ENCODE results near the gene BTBD18. TPM values are rescaled to one million over a fixed set of nuclear protein-coding genes. Genes with fewer than 3 reads are reported as not detected.
"Not testable (repeated sequence)": the region's sequence is repeated elsewhere in the genome, so short reads cannot be mapped to it uniquely, and the experiment has no call there.

Gene BTBD18
- total RNA-seq, 1 donor from 2014 or later, result not detected

DNA sequence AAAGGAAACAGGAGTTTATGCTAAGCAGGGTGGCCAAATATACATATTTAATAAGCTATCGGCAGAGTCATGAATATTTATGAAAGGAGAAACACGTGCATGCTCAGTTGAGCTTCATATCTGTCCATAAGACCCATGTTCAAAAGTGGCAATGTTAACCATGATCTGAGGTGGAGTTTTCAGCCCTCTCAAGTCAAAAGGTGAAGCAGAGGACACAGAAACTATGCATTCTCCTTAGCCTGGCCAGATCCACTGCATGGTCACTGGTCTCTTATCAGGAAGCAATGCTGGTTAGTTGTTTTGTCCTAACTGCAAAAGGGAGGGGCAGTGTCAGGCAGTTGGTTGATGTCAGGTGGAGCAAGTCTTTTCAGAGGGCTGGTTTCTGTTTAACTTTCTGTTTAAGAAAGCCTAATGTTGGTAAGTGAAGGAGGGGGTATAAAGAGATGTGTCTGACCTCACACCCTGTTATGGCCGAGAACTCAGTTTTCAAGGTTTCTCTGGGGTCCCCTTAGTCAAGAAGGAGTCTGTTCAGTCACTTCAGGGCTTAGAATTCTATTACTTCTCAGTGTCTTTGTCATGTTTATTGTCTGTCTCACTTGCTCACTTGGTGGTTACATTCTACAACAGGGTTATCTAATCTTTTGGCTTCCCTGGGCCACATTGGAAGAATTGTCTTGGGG lies 15.9 kb downstream of the BTBD18 start:
- no peak for ATAC-seq

GRCh38 chr11:57732661-57733060 lies 19.0 kb downstream of the BTBD18 start:
- DNase-seq (ENCODE audit: low spot score) (no peak), ATAC-seq (no peak)

More for the DNA sequence above, 15.9 kb downstream of the BTBD18 start:
- DNase-seq (ENCODE audit: low spot score), result no peak

DNA sequence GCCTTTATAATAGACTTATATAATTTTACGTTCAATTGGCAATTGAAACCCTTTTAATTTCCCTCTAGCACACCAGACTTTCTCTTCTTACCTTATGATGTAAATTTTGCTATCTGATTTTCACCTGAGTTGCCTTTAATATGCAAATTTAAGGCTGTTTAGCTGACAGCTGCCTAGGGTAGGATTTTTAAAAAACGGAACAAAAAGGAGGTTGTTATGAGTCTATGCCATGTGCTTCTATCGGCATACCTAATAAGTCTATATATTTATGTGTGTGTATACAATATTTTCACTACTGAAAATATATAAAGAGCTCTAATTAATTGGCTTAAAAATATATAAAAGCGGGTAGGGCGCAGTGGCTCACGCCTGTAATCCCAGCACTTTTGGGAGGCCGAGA lies 22.1 kb downstream of the BTBD18 start:
- no peak for ATAC-seq
- no peak for DNase-seq (ENCODE audit: low spot score)

GRCh38 chr11:57728829-57729228 lies 22.8 kb downstream of the BTBD18 start:
- no peak for ATAC-seq
- no peak for DNase-seq (ENCODE audit: low spot score)

DNA sequence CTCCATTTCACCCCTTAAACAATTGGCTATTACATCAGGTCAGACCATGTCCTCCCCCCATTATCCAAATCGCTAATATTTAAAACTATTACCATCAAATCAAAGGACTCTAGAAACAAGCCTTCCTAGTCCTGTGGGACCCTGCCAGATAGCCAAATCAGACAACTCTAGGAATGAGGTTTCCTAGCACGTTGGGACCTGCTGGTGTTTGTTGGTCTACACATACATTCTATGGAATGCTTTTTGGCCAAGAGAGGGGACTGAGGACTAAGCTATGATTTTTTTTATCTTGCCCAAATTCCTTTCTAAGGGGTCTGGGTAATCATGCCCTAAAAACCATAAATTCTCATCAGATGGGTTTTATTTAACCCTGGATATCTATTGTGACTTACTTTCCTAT lies 24.4 kb downstream of the BTBD18 start:
- no peak for DNase-seq (ENCODE audit: low spot score)
- no peak for ATAC-seq

- not testable (repeated sequence) for DNase-seq (ENCODE audit: low spot score); ATAC-seq
These were observed 34.9 kb downstream of the BTBD18 start for GRCh38 chr11:57716726-57717125.

DNA sequence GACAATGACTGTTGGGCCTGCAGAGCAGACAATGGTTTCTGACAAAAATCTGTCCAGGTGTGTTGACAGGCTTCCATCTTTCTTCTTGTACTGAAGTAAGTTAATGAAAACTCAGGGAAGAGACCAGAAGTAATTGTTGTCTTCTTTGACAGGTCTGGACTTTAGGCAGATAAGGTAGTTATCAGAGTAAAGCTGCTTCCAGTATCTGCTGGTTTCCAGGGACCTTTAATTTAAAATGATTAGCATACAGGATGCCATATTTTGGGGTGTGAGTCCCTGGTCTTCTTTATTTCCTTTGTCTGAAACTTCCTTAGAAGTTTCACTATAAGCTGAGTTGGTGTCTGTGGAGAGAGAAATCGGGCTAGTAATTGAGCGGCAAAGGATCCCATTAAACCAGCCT lies 37.8 kb downstream of the BTBD18 start:
- no peak for ATAC-seq
- no peak for DNase-seq (ENCODE audit: low spot score)

- ATAC-seq (peak; percentile 91), DNase-seq (ENCODE audit: low spot score) (peak; percentile 93)
These were observed 39.1 kb downstream of the BTBD18 start, which contains the start of gene TMX2 for GRCh38 chr11:57712256-57713150. TSS of gene TMX2 (plus strand) at chr11:57712593. CDS start at chr11:57712619, 26 bp downstream.

DNA sequence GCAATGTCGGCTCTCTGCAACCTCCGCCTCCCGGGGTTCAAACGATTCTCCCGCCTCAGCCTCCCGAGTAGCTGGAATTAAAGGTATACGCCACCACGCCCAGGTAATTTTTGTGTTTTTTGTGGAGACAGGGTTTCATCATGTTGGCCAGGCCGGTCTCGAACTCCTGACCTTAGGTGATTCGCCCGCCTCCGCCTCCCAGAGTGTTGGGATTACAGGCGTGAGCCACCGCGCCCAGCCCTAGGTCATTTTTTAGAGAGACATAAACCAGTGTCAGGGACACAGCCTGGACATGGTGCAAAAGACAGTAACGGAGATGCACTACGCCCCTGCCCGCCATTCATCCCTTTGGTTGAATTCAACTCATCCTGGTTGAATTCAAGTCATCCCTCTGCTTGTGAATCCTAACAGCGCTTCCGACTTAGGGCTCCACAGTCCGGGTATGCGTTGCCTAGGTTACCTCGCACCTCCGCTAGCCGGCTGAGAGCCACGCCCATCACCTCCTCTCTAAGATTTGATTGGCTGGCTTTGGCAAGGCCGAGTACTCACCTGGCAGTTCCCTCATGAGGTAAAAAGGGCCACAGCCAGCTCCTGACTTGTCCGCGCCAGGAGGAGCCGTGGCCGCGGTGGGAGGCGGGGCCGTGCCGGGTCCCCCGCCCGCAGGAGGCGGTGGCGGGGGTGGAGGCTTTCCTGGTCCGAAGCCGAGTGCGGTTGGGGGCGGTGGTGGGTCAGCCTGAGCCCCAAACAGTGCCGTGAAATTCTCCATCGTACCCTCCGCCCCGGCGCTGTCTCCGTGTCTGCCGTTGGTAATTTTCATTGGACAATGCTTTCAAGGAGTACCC lies 40.0 kb downstream of the BTBD18 start, which contains the start of gene MED19:
TSS of gene MED19 (minus strand) at position 802 of the 842 bp plus-strand sequence. CDS start at position 766, 36 bp downstream.
- peak; percentile 80 for ATAC-seq
- peak; percentile 89 for DNase-seq (ENCODE audit: low spot score)

DNA sequence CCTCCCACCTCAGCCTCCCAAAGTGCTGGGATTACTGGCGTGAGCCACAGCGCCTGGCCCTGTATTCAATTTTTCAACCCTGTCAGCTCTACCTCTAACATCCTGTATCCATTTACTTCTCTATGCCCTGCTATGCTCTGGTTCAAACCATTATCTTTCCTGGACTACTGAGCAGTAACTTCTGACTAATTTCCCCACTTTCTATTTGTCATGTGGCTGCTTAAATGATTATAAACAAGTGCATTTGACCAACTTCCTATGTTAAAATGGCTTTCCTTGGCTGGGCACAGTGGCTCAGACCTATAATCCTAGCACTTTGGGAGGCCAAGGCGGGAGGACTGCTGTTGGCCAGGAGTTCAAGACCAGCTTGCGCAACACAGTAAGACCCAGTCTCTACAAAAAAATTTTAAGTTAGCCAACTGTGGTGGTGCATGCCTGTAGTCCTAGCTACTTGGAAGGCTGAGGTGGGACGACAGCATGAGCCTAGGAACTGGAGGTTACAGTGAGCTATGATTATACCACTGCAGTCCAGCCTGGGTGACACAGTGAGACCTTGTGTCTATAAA lies 41.7 kb downstream of the BTBD18 start:
- no peak for ATAC-seq

DNA sequence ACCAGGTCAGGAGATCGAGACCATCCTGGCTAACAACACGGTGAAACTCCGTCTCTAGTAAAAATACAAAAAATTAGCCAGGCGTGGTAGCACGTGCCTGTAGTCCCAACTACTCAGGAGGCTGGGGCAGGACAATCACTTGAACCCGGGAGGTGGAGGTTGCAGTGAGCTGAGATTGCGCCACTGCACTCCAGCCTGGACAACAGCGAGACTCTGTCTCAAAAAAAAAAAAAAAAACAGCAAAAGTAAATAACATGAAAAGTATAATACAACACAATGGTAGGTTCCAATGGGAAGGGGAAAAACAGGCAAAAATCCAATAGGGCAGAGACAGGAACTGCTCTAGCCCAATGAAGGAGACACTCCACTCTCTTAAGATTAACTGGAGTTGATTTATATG lies 46.2 kb downstream of the BTBD18 start:
- ATAC-seq; DNase-seq (ENCODE audit: low spot score): not testable (repeated sequence)

More for the DNA sequence above, 41.7 kb downstream of the BTBD18 start:
- DNase-seq (ENCODE audit: low spot score), result no peak

DNA sequence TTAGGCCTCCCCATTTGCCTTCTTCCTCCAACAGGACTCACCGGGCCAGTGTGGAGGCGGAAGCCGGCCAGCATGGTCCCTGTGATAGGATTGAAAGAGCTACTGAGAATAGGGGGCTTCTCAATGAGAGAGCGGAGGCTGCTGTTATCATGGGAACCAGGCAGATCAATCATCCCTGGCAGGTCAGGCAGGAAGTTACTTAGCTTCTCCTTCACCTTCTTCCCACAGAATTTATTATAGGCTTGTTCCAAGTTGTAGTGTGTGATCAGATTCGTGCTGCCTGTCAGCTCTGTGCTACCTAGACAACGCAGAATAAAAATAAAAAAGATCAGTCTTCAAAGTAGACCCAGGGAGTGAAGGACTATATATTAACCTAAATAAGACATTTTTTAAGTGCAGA lies 46.7 kb downstream of the BTBD18 start:
- DNase-seq (ENCODE audit: low spot score), result no peak
- ATAC-seq, result no peak

- DNase-seq (ENCODE audit: low spot score) (no peak), ATAC-seq (no peak)
These were observed 48.3 kb downstream of the BTBD18 start for GRCh38 chr11:57703341-57703740.

DNA sequence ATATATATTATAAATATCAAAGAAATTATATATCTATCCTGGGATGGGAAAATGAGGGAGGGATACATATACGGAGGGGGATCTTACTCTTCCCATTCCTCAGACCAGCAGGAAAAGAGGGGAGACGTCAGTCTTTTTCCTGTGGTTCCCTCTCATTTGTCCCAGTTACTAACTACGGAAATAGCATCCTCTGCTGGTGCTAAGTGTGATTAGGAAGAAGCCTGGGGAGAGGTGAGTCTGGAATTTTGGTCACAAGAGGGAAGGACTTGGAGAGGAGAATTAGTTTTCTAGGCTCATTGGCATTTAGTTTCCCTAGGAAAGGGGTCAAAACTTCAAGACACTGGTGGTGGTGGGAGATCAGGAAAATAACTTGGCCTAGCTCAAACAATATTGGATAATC lies 51.2 kb downstream of the BTBD18 start:
- ATAC-seq (no peak), DNase-seq (ENCODE audit: low spot score) (no peak)

- no peak for DNase-seq (ENCODE audit: low spot score)
- no peak for ATAC-seq
These were observed 51.8 kb downstream of the BTBD18 start for GRCh38 chr11:57699813-57700212.

DNA sequence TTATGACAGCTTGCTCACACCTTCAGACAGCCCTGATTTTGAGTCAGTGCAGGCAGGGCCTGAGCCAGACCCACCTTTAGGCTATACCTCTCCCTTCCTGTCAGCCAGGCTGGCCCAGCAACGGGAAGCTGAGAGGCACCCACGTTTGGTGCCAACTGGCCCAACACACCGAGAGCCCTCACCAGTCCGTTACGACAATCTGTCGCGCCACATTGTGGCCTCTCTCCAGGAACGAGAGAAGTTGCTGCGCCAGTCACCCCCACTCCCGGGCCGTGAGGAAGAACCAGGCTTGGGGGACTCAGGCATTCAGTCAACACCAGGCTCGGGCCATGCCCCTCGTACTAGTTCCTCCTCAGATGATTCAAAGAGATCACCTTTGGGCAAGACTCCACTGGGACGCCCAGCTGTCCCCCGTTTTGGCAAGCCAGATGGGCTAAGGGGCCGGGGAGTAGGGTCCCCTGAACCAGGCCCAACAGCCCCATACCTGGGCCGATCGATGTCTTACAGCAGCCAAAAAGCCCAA lies 52.7 kb downstream of the BTBD18 start:
- no peak for DNase-seq (ENCODE audit: low spot score)
- peak; percentile 23 for ATAC-seq
